Vagina (tissue), 2 donors: ENCODE measurements around the gene LEKR1.

Experiments used
- POLR2A ChIP-seq, 2 donors: fragments of 450-650 bp; IDR thresholded peaks; one replicate each; pipeline ENCODE4 v1.6.1; 2017; ENCODE audit warnings: antibody characterized with exemption in 2 of 2, mild to moderate bottlenecking in 2 of 2, moderate library complexity in 2 of 2
- POLR2AphosphoS5 ChIP-seq, 2 donors: sonication (generic); formaldehyde crosslinking; IDR thresholded peaks; one replicate each; pipeline ENCODE4 v1.9.0; 2017; ENCODE audit warnings: antibody characterized with exemption in 2 of 2, mild to moderate bottlenecking in 2 of 2, low read depth in 1 of 2; ENCODE audit not compliant: insufficient read depth in 1 of 2
- TF ChIP-seq, protein P1 (sequence below), 3 experiments: fragments of 450-650 bp in 2 of 3; fragments of 200-600 bp in 1 of 3; sonication (generic) in 1 of 3; IDR thresholded peaks; one replicate each; pipeline ENCODE4 v1.5.1; 2017 to 2019; ENCODE audit warnings: antibody characterized with exemption in 3 of 3, mild to moderate bottlenecking in 2 of 3, moderate library complexity in 2 of 3

DNA sequence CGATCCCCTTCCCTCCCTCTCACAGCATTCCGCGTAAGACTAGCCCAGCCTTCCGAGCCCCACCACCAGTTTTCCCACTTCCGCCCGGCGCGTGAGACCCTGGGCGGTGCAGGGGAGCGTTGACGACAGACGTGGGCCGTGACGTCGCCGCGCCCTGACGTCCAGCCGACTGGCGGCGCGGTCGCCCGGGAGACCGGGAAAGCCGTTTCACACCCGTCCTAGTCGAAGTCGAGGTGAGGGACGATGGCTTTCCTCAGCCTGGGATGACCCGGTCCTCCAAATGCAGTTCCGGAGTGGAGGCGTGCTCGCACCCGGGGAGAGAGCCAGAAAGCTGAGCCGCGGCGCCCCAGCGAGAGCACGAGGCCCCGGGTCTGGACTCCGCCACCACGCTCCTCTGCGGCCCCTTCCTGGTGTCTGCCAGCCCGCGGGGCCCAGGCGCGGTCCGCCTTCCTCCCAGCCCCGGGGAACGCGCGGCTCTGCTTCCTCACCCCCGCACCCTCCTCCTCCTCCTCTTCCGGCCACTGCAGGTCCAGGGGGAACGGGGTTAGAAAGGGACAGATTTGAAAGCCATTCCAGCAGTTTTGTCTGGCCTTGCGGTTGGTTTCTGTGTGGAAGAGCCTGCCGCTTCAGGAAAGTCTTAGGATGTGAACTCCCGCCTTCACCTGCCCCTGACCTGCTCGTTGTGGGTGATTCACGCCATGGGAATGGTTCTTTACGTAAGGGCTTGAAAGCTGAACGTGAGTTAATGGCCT, at the start of gene LEKR1:
- TF ChIP-seq POLR2AphosphoS5 (IDR thresholded peaks at IDR 0.05; ENCODE audit: insufficient read depth in 1 of 2, low read depth in 1 of 2): peak in 1 of 2 donors; percentile 85
- TF ChIP-seq, protein P1, sequence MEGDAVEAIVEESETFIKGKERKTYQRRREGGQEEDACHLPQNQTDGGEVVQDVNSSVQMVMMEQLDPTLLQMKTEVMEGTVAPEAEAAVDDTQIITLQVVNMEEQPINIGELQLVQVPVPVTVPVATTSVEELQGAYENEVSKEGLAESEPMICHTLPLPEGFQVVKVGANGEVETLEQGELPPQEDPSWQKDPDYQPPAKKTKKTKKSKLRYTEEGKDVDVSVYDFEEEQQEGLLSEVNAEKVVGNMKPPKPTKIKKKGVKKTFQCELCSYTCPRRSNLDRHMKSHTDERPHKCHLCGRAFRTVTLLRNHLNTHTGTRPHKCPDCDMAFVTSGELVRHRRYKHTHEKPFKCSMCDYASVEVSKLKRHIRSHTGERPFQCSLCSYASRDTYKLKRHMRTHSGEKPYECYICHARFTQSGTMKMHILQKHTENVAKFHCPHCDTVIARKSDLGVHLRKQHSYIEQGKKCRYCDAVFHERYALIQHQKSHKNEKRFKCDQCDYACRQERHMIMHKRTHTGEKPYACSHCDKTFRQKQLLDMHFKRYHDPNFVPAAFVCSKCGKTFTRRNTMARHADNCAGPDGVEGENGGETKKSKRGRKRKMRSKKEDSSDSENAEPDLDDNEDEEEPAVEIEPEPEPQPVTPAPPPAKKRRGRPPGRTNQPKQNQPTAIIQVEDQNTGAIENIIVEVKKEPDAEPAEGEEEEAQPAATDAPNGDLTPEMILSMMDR (IDR thresholded peaks at IDR 0.05): no peak
- TF ChIP-seq POLR2A (IDR thresholded peaks at IDR 0.05): peak in 1 of 2 donors; percentile 48
